ENCODE results near the gene QKI.

DNA sequence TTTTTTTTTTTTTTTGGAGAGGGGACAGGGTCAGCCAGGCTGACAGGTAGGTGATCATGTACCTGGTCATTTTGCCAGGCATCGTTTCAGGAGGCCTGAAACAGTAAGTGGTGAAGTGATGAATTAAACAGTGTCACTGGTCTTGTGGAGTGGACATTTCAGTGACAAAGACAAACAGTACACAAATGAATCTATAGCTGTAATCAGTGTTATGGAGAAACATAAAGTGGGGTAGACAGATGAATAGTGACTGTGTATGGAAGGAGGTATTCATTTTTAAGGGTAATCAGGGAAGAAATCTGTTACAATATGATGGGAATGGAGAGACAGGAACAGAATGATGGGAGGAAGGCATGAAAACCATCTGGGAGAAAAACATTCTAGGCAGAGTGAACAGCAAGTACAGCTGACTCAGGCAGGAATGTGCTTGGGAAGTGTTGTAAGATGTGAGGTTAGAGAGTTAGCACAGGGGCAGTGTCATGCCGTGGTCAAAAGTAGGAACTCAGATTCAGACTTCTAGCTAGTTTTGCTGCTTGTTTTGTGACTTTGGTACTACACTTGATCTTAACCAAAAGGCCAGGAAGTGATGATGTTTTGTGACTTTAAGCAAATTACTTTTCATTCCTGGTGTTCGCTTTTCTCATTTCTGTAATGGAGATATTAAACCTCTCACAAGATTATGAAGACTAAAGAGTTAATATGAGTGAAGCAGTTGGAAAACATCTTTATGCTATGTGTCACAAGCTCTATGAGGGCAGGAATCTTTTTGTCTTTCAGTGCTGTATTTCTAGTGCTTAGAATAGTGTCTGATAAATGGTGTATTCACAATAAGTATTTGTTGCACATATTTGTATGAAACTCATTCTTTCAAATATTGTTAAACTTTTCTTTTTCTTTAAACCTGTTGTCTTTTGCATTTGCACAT, 43.4 kb downstream of the QKI start:
- TF ChIP-seq, protein P1, sequence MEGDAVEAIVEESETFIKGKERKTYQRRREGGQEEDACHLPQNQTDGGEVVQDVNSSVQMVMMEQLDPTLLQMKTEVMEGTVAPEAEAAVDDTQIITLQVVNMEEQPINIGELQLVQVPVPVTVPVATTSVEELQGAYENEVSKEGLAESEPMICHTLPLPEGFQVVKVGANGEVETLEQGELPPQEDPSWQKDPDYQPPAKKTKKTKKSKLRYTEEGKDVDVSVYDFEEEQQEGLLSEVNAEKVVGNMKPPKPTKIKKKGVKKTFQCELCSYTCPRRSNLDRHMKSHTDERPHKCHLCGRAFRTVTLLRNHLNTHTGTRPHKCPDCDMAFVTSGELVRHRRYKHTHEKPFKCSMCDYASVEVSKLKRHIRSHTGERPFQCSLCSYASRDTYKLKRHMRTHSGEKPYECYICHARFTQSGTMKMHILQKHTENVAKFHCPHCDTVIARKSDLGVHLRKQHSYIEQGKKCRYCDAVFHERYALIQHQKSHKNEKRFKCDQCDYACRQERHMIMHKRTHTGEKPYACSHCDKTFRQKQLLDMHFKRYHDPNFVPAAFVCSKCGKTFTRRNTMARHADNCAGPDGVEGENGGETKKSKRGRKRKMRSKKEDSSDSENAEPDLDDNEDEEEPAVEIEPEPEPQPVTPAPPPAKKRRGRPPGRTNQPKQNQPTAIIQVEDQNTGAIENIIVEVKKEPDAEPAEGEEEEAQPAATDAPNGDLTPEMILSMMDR (IDR thresholded peaks at IDR 0.05; ENCODE audit: insufficient read depth, low read depth, low read length): no peak
- no peak for TF ChIP-seq EZH2 (IDR thresholded peaks at IDR 0.05; ENCODE audit: insufficient read depth, low read length)
